HUES48 (cell line): Measurements from ENCODE around the gene SLIT3.

Experiments
- H3K27ac ChIP-seq: one replicate; pipeline ENCODE4 v1.7.0; 2013; ENCODE audit warnings: low read depth, low read length, inconsistent platforms
- H3K27me3 ChIP-seq: 2 replicates; pipeline ENCODE4 v1.6.1; 2013; ENCODE audit warnings: mild to moderate bottlenecking, low read length; ENCODE audit not compliant: control insufficient read depth, insufficient read depth
- H3K36me3 ChIP-seq: 2 replicates; pipeline ENCODE4 v1.6.1; 2013; ENCODE audit warnings: low read length; ENCODE audit not compliant: control insufficient read depth, insufficient read depth
- H3K4me1 ChIP-seq: 2 replicates; pipeline ENCODE4 v1.6.1; 2013; ENCODE audit warnings: mild to moderate bottlenecking, low read length; ENCODE audit not compliant: control insufficient read depth, insufficient read depth
- H3K4me3 ChIP-seq: 2 replicates; pipeline ENCODE4 v1.5.1; 2013; ENCODE audit warnings: mild to moderate bottlenecking, low read depth, low read length
- H3K9ac ChIP-seq: 2 replicates; pipeline ENCODE4 v1.6.1; 2013; ENCODE audit warnings: mild to moderate bottlenecking, low read depth, low read length, moderate library complexity
- H3K9me3 ChIP-seq: 2 replicates; pipeline ENCODE4 v1.6.1; 2013; ENCODE audit warnings: low read length; ENCODE audit not compliant: control insufficient read depth, insufficient read depth

SLIT3 gene

GRCh38 chr5:168756453-168757391, 544.2 kb downstream of the SLIT3 start:
- no peak overlapping the region for H3K27ac ChIP-seq

GRCh38 chr5:168755548-168756093, 545.3 kb downstream of the SLIT3 start:
- H3K27me3 ChIP-seq: no peaks in the 10 kb centered on the region
- H3K9me3 ChIP-seq: no peaks in the 10 kb centered on the region
- H3K4me3 ChIP-seq: no peak overlapping the region
- H3K36me3 ChIP-seq: no peaks in the 10 kb centered on the region
- no peak overlapping the region for H3K27ac ChIP-seq
- peaks cover 7% of the 10 kb centered on the region for H3K4me1 ChIP-seq
- no peak overlapping the region for H3K9ac ChIP-seq

More at GRCh38 chr5:168756453-168757391, 544.2 kb downstream of the SLIT3 start:
- no peaks in the 10 kb centered on the region for H3K36me3 ChIP-seq
- H3K4me3 ChIP-seq: no peak overlapping the region
- H3K4me1 ChIP-seq: peaks cover 7% of the 10 kb centered on the region
- no peaks in the 10 kb centered on the region for H3K9me3 ChIP-seq
- no peaks in the 10 kb centered on the region for H3K27me3 ChIP-seq
- H3K9ac ChIP-seq: no peak overlapping the region

- Histone ChIP-seq H3K27ac (no peak overlapping the region), H3K36me3 (no peaks in the 10 kb centered on the region), H3K27me3 (no peaks in the 10 kb centered on the region), H3K4me3 (no peak overlapping the region), H3K9me3 (no peaks in the 10 kb centered on the region), H3K9ac (no peak overlapping the region), H3K4me1 (peaks cover 7% of the 10 kb centered on the region)
Observed at GRCh38 chr5:168753691-168754254, 547.2 kb downstream of the SLIT3 start.

- no peak overlapping the region for H3K9ac ChIP-seq
- peaks cover 7% of the 10 kb centered on the region for H3K4me1 ChIP-seq
- H3K9me3 ChIP-seq: no peaks in the 10 kb centered on the region
- no peak overlapping the region for H3K4me3 ChIP-seq
- H3K27ac ChIP-seq: no peak overlapping the region
- H3K27me3 ChIP-seq: peaks cover 2% of the 10 kb centered on the region; the same call in 1 of the 2 replicates
- no peaks in the 10 kb centered on the region for H3K36me3 ChIP-seq
Observed at GRCh38 chr5:168752416-168753190, 548.3 kb downstream of the SLIT3 start.

- peaks cover 7% of the 10 kb centered on the region for H3K4me1 ChIP-seq
- no peak overlapping the region for H3K4me3 ChIP-seq
- no peak overlapping the region for H3K9ac ChIP-seq
- H3K36me3 ChIP-seq: no peaks in the 10 kb centered on the region
- H3K9me3 ChIP-seq: no peaks in the 10 kb centered on the region
- H3K27me3 ChIP-seq: peaks cover 4% of the 10 kb centered on the region; the same call in 1 of the 2 replicates
- H3K27ac ChIP-seq: no peak overlapping the region
Observed at GRCh38 chr5:168752012-168752411, 548.9 kb downstream of the SLIT3 start.

- Histone ChIP-seq H3K27ac (no peak overlapping the region), H3K4me1 (no peaks in the 10 kb centered on the region), H3K9ac (no peak overlapping the region), H3K27me3 (peaks cover 4% of the 10 kb centered on the region; the same call in 1 of the 2 replicates), H3K4me3 (no peak overlapping the region), H3K9me3 (no peaks in the 10 kb centered on the region), H3K36me3 (no peaks in the 10 kb centered on the region)
Observed at GRCh38 chr5:168750926-168751325, 550.0 kb downstream of the SLIT3 start.

GRCh38 chr5:168749391-168750100, 551.4 kb downstream of the SLIT3 start:
- Histone ChIP-seq H3K9ac (no peak overlapping the region), H3K4me3 (no peak overlapping the region), H3K4me1 (no peaks in the 10 kb centered on the region), H3K27me3 (peaks cover 4% of the 10 kb centered on the region; the same call in 1 of the 2 replicates), H3K27ac (no peak overlapping the region), H3K9me3 (no peaks in the 10 kb centered on the region), H3K36me3 (no peaks in the 10 kb centered on the region)

GRCh38 chr5:168747987-168748777, 552.8 kb downstream of the SLIT3 start:
- no peak overlapping the region for H3K27ac ChIP-seq
- H3K27me3 ChIP-seq: peaks cover 4% of the 10 kb centered on the region; the same call in 1 of the 2 replicates
- H3K36me3 ChIP-seq: no peaks in the 10 kb centered on the region

GRCh38 chr5:168746893-168747640, 553.9 kb downstream of the SLIT3 start:
- H3K9me3 ChIP-seq: no peaks in the 10 kb centered on the region
- no peaks in the 10 kb centered on the region for H3K4me1 ChIP-seq
- no peak overlapping the region for H3K27ac ChIP-seq
- no peaks in the 10 kb centered on the region for H3K36me3 ChIP-seq
- H3K27me3 ChIP-seq: peaks cover 4% of the 10 kb centered on the region; the same call in 1 of the 2 replicates
- no peak overlapping the region for H3K9ac ChIP-seq
- H3K4me3 ChIP-seq: no peak overlapping the region

More at GRCh38 chr5:168747987-168748777, 552.8 kb downstream of the SLIT3 start:
- Histone ChIP-seq H3K9ac (no peak overlapping the region), H3K4me3 (no peak overlapping the region), H3K9me3 (no peaks in the 10 kb centered on the region), H3K4me1 (no peaks in the 10 kb centered on the region)
